ENCODE results near the gene BCR. TPM values are rescaled to one million over a fixed set of nuclear protein-coding genes. Genes with fewer than 3 reads are reported as not detected.
"Not testable (repeated sequence)": the region's sequence is repeated elsewhere in the genome, so short reads cannot be mapped to it uniquely, and the experiment has no call there.

BCR gene
- total RNA-seq, 1 experiment from 2014 or later = 13.9 TPM

- DNase-seq (ENCODE audit: low read depth) = no peak
Observed at GRCh38 chr22:23365961-23366360, 185.7 kb downstream of the BCR start.

- not testable (repeated sequence) for DNase-seq (ENCODE audit: low read depth)
Observed at GRCh38 chr22:23367196-23367595, 186.9 kb downstream of the BCR start.

Other genes with a start within 250 kb of the BCR start
- gene GNAZ, start 110.0 kb upstream of the BCR start, total RNA-seq (2014; rRNA removed; shearing (Covaris generic)) = 0.47 and 0.94 TPM in 2 replicates
- gene RSPH14, start 38.5 kb upstream of the BCR start, total RNA-seq (2014; rRNA removed; shearing (Covaris generic)) = not detected in 2 replicates
- gene RAB36, start 35.0 kb upstream of the BCR start, total RNA-seq (2014; rRNA removed; shearing (Covaris generic)) = 2.7 and 3.4 TPM in 2 replicates